ENCODE results near the gene ENOSF1.

ENOSF1 gene

DNA sequence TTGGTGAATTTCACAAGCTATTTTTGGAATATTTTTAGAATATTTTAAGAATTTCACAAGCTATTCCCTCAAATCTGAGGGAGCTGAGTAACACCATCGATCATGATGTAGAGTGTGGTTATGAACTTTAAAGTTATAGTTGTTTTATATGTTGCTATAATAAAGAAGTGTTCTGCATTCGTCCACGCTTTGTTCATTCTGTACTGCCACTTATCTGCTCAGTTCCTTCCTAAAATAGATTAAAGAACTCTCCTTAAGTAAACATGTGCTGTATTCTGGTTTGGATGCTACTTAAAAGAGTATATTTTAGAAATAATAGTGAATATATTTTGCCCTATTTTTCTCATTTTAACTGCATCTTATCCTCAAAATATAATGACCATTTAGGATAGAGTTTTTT, 39.1 kb downstream of the ENOSF1 start:
- H3K36me3 Mint-ChIP-seq (ENCODE audit: low read depth) = peaks cover 48% of the 10 kb centered on the region
- H3K27me3 Mint-ChIP-seq (ENCODE audit: low read depth) = no peaks in the 10 kb centered on the region
- peaks cover 7% of the 10 kb centered on the region for H3K4me1 Mint-ChIP-seq (ENCODE audit: low read depth)
- no peak overlapping the region for H3K4me3 Mint-ChIP-seq
- H3K9me3 Mint-ChIP-seq = no peaks in the 10 kb centered on the region
- H3K27ac Mint-ChIP-seq = no peak overlapping the region

DNA sequence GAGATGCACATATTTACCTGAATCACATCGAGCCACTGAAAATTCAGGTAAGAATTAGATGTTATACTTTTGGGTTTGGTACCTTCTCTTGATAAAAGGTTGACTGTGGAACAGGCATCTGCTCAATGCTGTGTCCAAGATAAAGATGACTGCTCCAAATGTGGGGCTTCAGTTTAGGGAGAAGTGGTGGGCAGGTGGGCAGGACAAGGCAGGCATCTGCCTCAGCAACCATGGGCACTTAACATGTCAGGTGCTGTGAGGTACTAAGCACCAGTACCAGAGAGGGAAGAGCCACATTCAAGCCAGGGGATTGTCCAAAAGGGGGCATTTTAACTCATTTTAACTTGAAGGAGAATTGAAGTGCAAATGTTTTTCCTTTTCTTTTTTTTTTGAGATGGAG, 41.0 kb downstream of the ENOSF1 start:
- H3K4me3 Mint-ChIP-seq = no peak overlapping the region
- peak overlapping the region; percentile 24 for H3K27ac Mint-ChIP-seq
- H3K36me3 Mint-ChIP-seq (ENCODE audit: low read depth) = peaks cover 50% of the 10 kb centered on the region
- no peaks in the 10 kb centered on the region for H3K27me3 Mint-ChIP-seq (ENCODE audit: low read depth)
- no peaks in the 10 kb centered on the region for H3K9me3 Mint-ChIP-seq
- peaks cover 5% of the 10 kb centered on the region for H3K4me1 Mint-ChIP-seq (ENCODE audit: low read depth)

- H3K27me3 Mint-ChIP-seq (ENCODE audit: low read depth) = no peaks in the 10 kb centered on the region
- H3K9me3 Mint-ChIP-seq = no peaks in the 10 kb centered on the region
- H3K27ac Mint-ChIP-seq = peak overlapping the region; percentile 10
- H3K4me3 Mint-ChIP-seq = no peak overlapping the region
- H3K36me3 Mint-ChIP-seq (ENCODE audit: low read depth) = peaks cover 50% of the 10 kb centered on the region
- H3K4me1 Mint-ChIP-seq (ENCODE audit: low read depth) = peaks cover 10% of the 10 kb centered on the region
Observed at GRCh38 chr18:670522-670921, 41.9 kb downstream of the ENOSF1 start.

GRCh38 chr18:669077-669476, 43.4 kb downstream of the ENOSF1 start:
- peaks cover 46% of the 10 kb centered on the region for H3K36me3 Mint-ChIP-seq (ENCODE audit: low read depth)

GRCh38 chr18:668260-668659, 44.2 kb downstream of the ENOSF1 start:
- Mint-ChIP-seq H3K4me1 (ENCODE audit: low read depth) (peaks cover 11% of the 10 kb centered on the region), H3K27ac (no peak overlapping the region), H3K4me3 (no peak overlapping the region), H3K36me3 (ENCODE audit: low read depth) (peaks cover 47% of the 10 kb centered on the region), H3K9me3 (no peaks in the 10 kb centered on the region), H3K27me3 (ENCODE audit: low read depth) (no peaks in the 10 kb centered on the region)

More at GRCh38 chr18:669077-669476, 43.4 kb downstream of the ENOSF1 start:
- H3K27ac Mint-ChIP-seq = no peak overlapping the region
- H3K27me3 Mint-ChIP-seq (ENCODE audit: low read depth) = no peaks in the 10 kb centered on the region
- peaks cover 10% of the 10 kb centered on the region for H3K4me1 Mint-ChIP-seq (ENCODE audit: low read depth)
- no peaks in the 10 kb centered on the region for H3K9me3 Mint-ChIP-seq
- no peak overlapping the region for H3K4me3 Mint-ChIP-seq

GRCh38 chr18:666628-667027, 45.8 kb downstream of the ENOSF1 start:
- no peak overlapping the region for H3K4me3 Mint-ChIP-seq
- H3K4me1 Mint-ChIP-seq (ENCODE audit: low read depth) = peaks cover 13% of the 10 kb centered on the region
- H3K27me3 Mint-ChIP-seq (ENCODE audit: low read depth) = no peaks in the 10 kb centered on the region
- H3K36me3 Mint-ChIP-seq (ENCODE audit: low read depth) = peaks cover 49% of the 10 kb centered on the region
- no peaks in the 10 kb centered on the region for H3K9me3 Mint-ChIP-seq
- H3K27ac Mint-ChIP-seq = peak overlapping the region; percentile 62

DNA sequence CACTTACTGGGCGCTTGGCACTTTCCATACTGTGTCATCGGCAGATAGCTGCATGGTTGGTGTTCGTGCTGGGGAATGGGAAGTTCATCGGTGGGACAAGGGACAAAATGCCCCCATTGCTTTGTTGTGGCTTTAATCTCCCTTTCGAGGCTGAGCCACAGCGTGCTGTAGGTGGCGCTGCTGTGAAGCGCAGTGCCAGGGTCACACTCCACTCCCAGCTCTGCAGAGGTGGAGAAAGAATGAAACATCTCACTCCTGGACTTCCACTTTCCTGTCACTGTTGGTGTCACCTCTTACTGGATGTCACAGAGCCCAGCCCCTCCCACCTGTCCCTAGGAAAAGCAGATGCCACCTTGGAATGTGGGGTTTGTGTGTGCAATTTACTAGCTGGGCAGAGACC, 46.3 kb downstream of the ENOSF1 start:
- H3K27ac Mint-ChIP-seq = peak overlapping the region; percentile 62

GRCh38 chr18:662197-662596, 50.2 kb downstream of the ENOSF1 start:
- Mint-ChIP-seq H3K9me3 (peaks cover 3% of the 10 kb centered on the region), H3K4me3 (no peak overlapping the region), H3K27ac (no peak overlapping the region), H3K27me3 (ENCODE audit: low read depth) (no peaks in the 10 kb centered on the region), H3K4me1 (ENCODE audit: low read depth) (peaks cover 35% of the 10 kb centered on the region), H3K36me3 (ENCODE audit: low read depth) (peaks cover 46% of the 10 kb centered on the region)

More for the DNA sequence above, 46.3 kb downstream of the ENOSF1 start:
- peaks cover 50% of the 10 kb centered on the region for H3K36me3 Mint-ChIP-seq (ENCODE audit: low read depth)
- H3K27me3 Mint-ChIP-seq (ENCODE audit: low read depth) = no peaks in the 10 kb centered on the region
- H3K4me1 Mint-ChIP-seq (ENCODE audit: low read depth) = peaks cover 16% of the 10 kb centered on the region
- H3K9me3 Mint-ChIP-seq = peaks cover 3% of the 10 kb centered on the region
- H3K4me3 Mint-ChIP-seq = no peak overlapping the region

- H3K36me3 Mint-ChIP-seq (ENCODE audit: low read depth) = peaks cover 39% of the 10 kb centered on the region
- H3K27ac Mint-ChIP-seq = peak overlapping the region; percentile 92
- peaks cover 33% of the 10 kb centered on the region for H3K4me1 Mint-ChIP-seq (ENCODE audit: low read depth)
Observed at GRCh38 chr18:659597-659996, 52.8 kb downstream of the ENOSF1 start.

DNA sequence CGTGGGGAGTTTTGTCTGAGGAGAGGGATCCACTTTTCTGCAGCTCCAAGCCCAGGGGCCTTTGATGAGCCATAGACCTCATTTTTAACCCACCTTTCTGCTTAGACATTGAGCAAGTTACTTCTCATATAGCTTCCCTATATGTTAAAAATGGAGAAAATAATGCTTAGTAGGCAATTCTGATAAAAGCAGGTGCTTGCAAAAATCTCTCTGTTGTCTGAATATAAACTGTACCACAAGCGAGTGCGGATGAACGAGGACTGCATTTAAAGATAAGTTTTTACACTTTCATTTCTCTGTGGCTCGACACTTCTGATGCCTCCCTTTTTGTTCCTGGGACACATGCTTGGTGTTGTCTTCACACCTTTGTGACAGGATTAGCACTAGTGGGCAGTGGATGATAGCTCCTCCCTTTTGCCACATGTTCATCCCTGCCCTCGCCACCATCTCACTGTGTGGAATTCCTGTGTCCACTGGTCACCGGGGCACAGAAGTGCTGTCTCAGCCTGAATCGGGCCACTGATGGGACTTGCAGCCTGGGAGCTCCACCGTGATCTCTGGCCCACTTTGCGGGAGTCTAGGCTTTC, 53.4 kb downstream of the ENOSF1 start:
- Mint-ChIP-seq H3K4me3 (peak overlapping the region; percentile 93), H3K27me3 (ENCODE audit: low read depth) (no peaks in the 10 kb centered on the region), H3K36me3 (ENCODE audit: low read depth) (peaks cover 39% of the 10 kb centered on the region), H3K4me1 (ENCODE audit: low read depth) (peaks cover 33% of the 10 kb centered on the region), H3K9me3 (peaks cover 3% of the 10 kb centered on the region), H3K27ac (peak overlapping the region; percentile 92)

More at GRCh38 chr18:659597-659996, 52.8 kb downstream of the ENOSF1 start:
- Mint-ChIP-seq H3K4me3 (peak overlapping the region; percentile 93), H3K27me3 (ENCODE audit: low read depth) (no peaks in the 10 kb centered on the region), H3K9me3 (peaks cover 3% of the 10 kb centered on the region)

GRCh38 chr18:658001-658946, 54.2 kb downstream of the ENOSF1 start:
- peak overlapping the region; percentile 92 for H3K27ac Mint-ChIP-seq
- no peaks in the 10 kb centered on the region for H3K27me3 Mint-ChIP-seq (ENCODE audit: low read depth)
- peaks cover 3% of the 10 kb centered on the region for H3K9me3 Mint-ChIP-seq
- peaks cover 38% of the 10 kb centered on the region for H3K36me3 Mint-ChIP-seq (ENCODE audit: low read depth)
- peak overlapping the region; percentile 93 for H3K4me3 Mint-ChIP-seq
- peaks cover 32% of the 10 kb centered on the region for H3K4me1 Mint-ChIP-seq (ENCODE audit: low read depth)

DNA sequence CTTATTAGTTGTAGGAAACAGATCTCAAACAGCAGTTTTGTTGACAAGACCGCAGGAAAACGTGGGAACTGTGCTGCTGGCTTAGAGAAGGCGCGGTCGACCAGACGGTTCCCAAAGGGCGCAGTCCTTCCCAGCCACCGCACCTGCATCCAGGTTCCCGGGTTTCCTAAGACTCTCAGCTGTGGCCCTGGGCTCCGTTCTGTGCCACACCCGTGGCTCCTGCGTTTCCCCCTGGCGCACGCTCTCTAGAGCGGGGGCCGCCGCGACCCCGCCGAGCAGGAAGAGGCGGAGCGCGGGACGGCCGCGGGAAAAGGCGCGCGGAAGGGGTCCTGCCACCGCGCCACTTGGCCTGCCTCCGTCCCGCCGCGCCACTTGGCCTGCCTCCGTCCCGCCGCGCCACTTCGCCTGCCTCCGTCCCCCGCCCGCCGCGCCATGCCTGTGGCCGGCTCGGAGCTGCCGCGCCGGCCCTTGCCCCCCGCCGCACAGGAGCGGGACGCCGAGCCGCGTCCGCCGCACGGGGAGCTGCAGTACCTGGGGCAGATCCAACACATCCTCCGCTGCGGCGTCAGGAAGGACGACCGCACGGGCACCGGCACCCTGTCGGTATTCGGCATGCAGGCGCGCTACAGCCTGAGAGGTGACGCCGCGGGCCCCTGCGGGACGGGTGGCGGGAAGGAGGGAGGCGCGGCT, 55.0 kb downstream of the ENOSF1 start, which contains the start of gene TYMS:
Gene TYMS, plus strand, starts transcription at position 343 of the 690 bp plus-strand sequence. Its CDS starts 90 bp downstream, at position 433.
- no peaks in the 10 kb centered on the region for H3K27me3 Mint-ChIP-seq (ENCODE audit: low read depth)
- peaks cover 32% of the 10 kb centered on the region for H3K4me1 Mint-ChIP-seq (ENCODE audit: low read depth)
- H3K27ac Mint-ChIP-seq = peak within 1 kb of the TSS; percentile 92
- H3K4me3 Mint-ChIP-seq = peak within 1 kb of the TSS; percentile 93
- H3K36me3 Mint-ChIP-seq (ENCODE audit: low read depth) = peaks cover 36% of the 10 kb centered on the region
- peaks cover 3% of the 10 kb centered on the region for H3K9me3 Mint-ChIP-seq

DNA sequence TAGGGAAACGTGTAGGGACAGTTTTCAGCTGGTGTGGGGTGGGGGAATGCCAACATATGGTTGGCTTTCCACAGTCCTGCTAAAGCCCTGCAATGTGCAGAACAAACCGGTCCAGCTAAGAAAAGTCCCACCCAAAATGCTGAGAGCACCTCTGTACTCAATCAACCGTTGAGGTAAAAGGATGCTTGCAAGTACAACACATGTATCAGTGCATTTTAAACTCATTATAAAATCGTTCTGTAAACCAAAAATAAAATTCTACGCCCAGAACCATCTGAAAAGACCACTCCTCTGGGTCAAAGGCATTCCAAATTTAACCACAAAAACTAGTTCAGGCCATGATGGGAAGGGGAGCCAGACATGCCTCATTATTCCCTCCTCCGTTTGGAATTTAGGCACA, 57.0 kb downstream of the ENOSF1 start:
- Mint-ChIP-seq H3K4me3 (peak overlapping the region; percentile 42), H3K27me3 (ENCODE audit: low read depth) (no peaks in the 10 kb centered on the region), H3K27ac (no peak overlapping the region), H3K4me1 (ENCODE audit: low read depth) (peaks cover 29% of the 10 kb centered on the region), H3K36me3 (ENCODE audit: low read depth) (peaks cover 21% of the 10 kb centered on the region), H3K9me3 (no peaks in the 10 kb centered on the region)

GRCh38 chr18:654601-655000, 57.8 kb downstream of the ENOSF1 start:
- H3K9me3 Mint-ChIP-seq = no peaks in the 10 kb centered on the region
- H3K4me3 Mint-ChIP-seq = no peak overlapping the region
- no peak overlapping the region for H3K27ac Mint-ChIP-seq
- H3K27me3 Mint-ChIP-seq (ENCODE audit: low read depth) = no peaks in the 10 kb centered on the region
- peaks cover 14% of the 10 kb centered on the region for H3K36me3 Mint-ChIP-seq (ENCODE audit: low read depth)
- H3K4me1 Mint-ChIP-seq (ENCODE audit: low read depth) = peaks cover 25% of the 10 kb centered on the region

All from T-helper 1 cell treated with Interleukin-12 subunit alpha and Interleukin-12 subunit beta and Interleukin-4 antibody, amounts not matched to agents 30 μg/mL and 1 μg/mL, for 36 hours (primary cell).